OCI-M1 (cell line): ENCODE data around the gene C2orf80.
"Not testable (repeated sequence)": the region's sequence is repeated elsewhere in the genome, so short reads cannot be mapped to it uniquely, and the experiment has no call there.

Source experiments
- DNase-seq: peaks from one replicate; lab custom pipeline; 2025; lab: John Stamatoyannopoulos, UW

The C2orf80 gene

GRCh38 chr2:208135794-208136715 is 53.8 kb downstream of the C2orf80 start:
- no peak for DNase-seq

- no peak for DNase-seq
Measured at GRCh38 chr2:208134928-208135586, 54.8 kb downstream of the C2orf80 start.

- no peak for DNase-seq
Measured at GRCh38 chr2:208130712-208131110, 59.1 kb downstream of the C2orf80 start.

GRCh38 chr2:208129744-208130711 is 59.8 kb downstream of the C2orf80 start, which contains the start of gene CRYGC:
Gene CRYGC (minus strand): TSS chr2:208129828. CDS start chr2:208129792, 36 bp downstream.
- no peak for DNase-seq

DNA sequence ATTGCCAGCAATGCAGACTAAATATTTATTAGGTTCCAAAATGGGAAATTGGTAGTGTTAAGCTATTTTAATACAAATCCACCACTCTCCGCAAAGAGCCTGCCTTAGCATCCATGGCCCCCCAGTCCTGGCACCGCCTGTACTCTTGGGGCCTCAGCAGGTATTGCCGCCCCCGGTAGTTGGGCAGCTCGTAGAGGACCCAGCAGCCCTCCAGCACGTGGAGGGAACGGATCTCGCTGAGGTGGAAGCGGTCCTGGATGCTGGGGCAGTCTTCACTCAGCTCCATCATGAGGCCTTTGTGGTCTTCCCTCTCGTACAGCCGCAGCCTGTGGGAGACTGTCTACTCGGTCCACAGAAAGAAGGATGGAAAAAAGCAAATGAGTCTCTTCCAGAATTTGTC is 61.7 kb downstream of the C2orf80 start:
- DNase-seq, result no peak

DNA sequence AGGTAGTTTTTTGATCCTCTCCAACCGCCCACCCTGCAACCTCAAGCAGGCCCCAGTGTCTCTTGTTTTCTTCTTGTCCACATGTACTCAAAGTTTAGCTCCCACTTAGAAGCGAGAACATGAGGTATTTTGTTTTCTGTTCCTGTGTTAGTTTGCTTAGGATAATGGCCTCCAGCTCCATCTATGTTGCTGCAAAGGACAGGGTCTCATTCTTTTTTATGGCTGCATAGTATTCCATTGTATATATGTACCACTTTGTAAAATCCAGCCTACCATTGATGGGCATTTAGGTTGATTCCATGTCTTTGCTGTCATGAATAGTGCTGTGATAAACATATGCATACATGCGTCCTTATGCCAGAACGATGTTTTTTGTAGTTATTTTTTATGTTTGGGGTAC is 62.7 kb downstream of the C2orf80 start:
- DNase-seq, result no peak

GRCh38 chr2:208125251-208125650 is 64.6 kb downstream of the C2orf80 start:
- no peak for DNase-seq

- DNase-seq, result not testable (repeated sequence)
Measured at GRCh38 chr2:208124013-208124715, 65.7 kb downstream of the C2orf80 start, which contains the start of gene CRYGD. Gene CRYGD (minus strand): TSS chr2:208124524. CDS start chr2:208124473, 51 bp downstream.

DNA sequence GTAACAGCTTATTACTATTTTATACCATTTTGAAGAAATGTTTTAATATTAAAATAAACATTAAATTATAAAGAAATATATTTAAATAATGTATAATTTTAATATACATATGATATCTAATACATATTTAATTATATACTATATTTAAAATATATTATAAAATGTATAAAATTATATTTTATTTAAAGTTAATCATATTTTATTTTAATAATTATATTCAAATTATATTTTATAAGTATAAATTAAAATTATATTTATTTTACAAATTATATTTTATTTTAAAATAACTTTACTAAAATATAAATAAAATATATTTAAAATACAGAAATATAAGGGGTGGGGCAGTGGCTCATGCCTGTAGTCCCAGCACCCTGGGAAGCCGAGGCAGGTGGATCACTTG is 67.6 kb downstream of the C2orf80 start:
- DNase-seq, result no peak

- DNase-seq, result no peak
Measured at GRCh38 chr2:208118918-208119317, 70.9 kb downstream of the C2orf80 start.

DNA sequence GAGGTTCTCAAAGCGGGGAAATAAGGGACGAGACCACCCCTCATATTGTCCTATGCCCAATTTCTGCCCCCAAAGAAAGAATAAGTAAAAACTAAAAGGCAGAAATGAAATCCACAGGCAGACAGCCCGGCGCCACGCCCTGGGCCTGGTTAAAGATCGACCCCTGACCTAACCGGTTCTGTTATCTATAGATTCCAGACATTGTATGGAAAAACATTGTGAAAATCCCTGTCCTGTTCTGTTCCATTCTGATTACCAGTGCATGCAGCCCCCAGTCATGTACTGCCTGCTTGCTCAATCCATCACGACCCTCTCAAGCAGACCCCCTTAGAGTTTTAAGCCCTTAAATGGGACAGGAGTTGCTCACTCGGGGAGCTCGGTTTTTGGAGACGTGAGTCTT is 72.4 kb downstream of the C2orf80 start:
- DNase-seq, result not testable (repeated sequence)
